Liver (tissue), 9 donors: ENCODE data around the gene MUC6. TPM values are rescaled to one million over a fixed set of nuclear protein-coding genes. Genes with fewer than 3 reads are reported as not detected.

Source experiments
- DNase-seq: peaks from one replicate; pipeline ENCODE4 v3.0.0-alpha.2; 2017; ENCODE audit warnings: low spot score
- H3K27ac ChIP-seq, 2 donors: one replicate each; pipeline ENCODE4 v1.7.0; 2013; ENCODE audit warnings: inconsistent platforms in 2 of 2, low read length in 2 of 2, control low read depth in 1 of 2, low read depth in 1 of 2, mild to moderate bottlenecking in 1 of 2
- H3K27me3 ChIP-seq, 4 donors: one replicate each; pipeline versions ENCODE4 v1.6.1 to v1.7.0; 2013; ENCODE audit warnings: low read length in 3 of 4, inconsistent platforms in 1 of 4, mild to moderate bottlenecking in 1 of 4, moderate library complexity in 1 of 4; ENCODE audit not compliant: control insufficient read depth in 4 of 4, insufficient read depth in 4 of 4
- H3K36me3 ChIP-seq, 4 donors: one replicate each; pipeline versions ENCODE4 v1.6.1 to v1.7.0; 2013; ENCODE audit warnings: low read length in 3 of 4, mild to moderate bottlenecking in 3 of 4, low read depth in 1 of 4, moderate library complexity in 1 of 4; ENCODE audit not compliant: control insufficient read depth in 4 of 4, insufficient read depth in 3 of 4
- H3K4me1 ChIP-seq, 4 donors: one replicate each; pipeline versions ENCODE4 v1.6.1 to v1.7.0; 2013; ENCODE audit warnings: low read length in 3 of 4, mild to moderate bottlenecking in 3 of 4, moderate library complexity in 1 of 4; ENCODE audit not compliant: control insufficient read depth in 4 of 4, insufficient read depth in 4 of 4
- H3K4me3 ChIP-seq, 3 donors: one replicate each; pipeline versions ENCODE4 v1.6.1 to v1.7.0; 2013; ENCODE audit warnings: low read length in 3 of 3, control low read depth in 1 of 3, low read depth in 1 of 3, mild to moderate bottlenecking in 1 of 3
- H3K9ac ChIP-seq, 2 donors: one replicate each; pipeline ENCODE4 v1.7.0; 2013; ENCODE audit warnings: low read length in 2 of 2, mild to moderate bottlenecking in 2 of 2, moderate library complexity in 2 of 2, control low read depth in 1 of 2, low read depth in 1 of 2
- H3K9me3 ChIP-seq, 4 donors: one replicate each; pipeline versions ENCODE4 v1.6.1 to v1.7.0; 2013; ENCODE audit warnings: low read length in 3 of 4; ENCODE audit not compliant: control insufficient read depth in 4 of 4
- EGR1 ChIP-seq, 2 donors: IDR thresholded peaks; 2 replicates each; pipeline ENCODE4 v1.6.1; 2016 to 2018; ENCODE audit warnings: antibody characterized with exemption in 2 of 2, low read depth in 2 of 2
- FOXA1 ChIP-seq: IDR thresholded peaks from 2 replicates; pipeline ENCODE4 v1.6.1; 2016; ENCODE audit warnings: antibody characterized with exemption
- FOXA2 ChIP-seq: IDR thresholded peaks from 2 replicates; pipeline ENCODE4 v1.6.1; 2016; ENCODE audit warnings: antibody characterized with exemption
- GABPA ChIP-seq, 2 donors: IDR thresholded peaks in 1 of 2; conservative IDR thresholded peaks in 1 of 2; 2 replicates each; pipeline ENCODE4 v1.6.1; 2016; ENCODE audit warnings: antibody characterized with exemption in 2 of 2, mild to moderate bottlenecking in 1 of 2, moderate library complexity in 1 of 2
- HNF4A ChIP-seq, 2 donors: conservative IDR thresholded peaks; 2 replicates each; pipeline ENCODE4 v1.6.1; 2016; ENCODE audit warnings: antibody characterized with exemption in 2 of 2, mild to moderate bottlenecking in 2 of 2
- HNF4G ChIP-seq: IDR thresholded peaks from 2 replicates; pipeline ENCODE4 v1.6.1; 2016; ENCODE audit warnings: antibody characterized with exemption
- JUND ChIP-seq, 2 donors: IDR thresholded peaks; 2 replicates each; pipeline ENCODE4 v1.6.1; 2016; ENCODE audit warnings: antibody characterized with exemption in 2 of 2
- NR2F2 ChIP-seq: IDR thresholded peaks from 2 replicates; pipeline ENCODE4 v1.6.1; 2016; ENCODE audit warnings: antibody characterized with exemption
- RAD21 ChIP-seq, 2 donors: IDR thresholded peaks; 2 replicates each; pipeline ENCODE4 v1.6.1; 2016; ENCODE audit warnings: antibody characterized with exemption in 2 of 2, mild to moderate bottlenecking in 2 of 2
- SP1 ChIP-seq: IDR thresholded peaks from 2 replicates; pipeline ENCODE4 v1.6.1; 2018; ENCODE audit warnings: antibody characterized with exemption, mild to moderate bottlenecking
- YY1 ChIP-seq: IDR thresholded peaks from 2 replicates; pipeline ENCODE4 v1.6.1; 2016; ENCODE audit warnings: antibody characterized with exemption, mild to moderate bottlenecking
- WGBS: extraction: QIAGEN DNeasy Blood & Tissue Kit; methylation state at CpG from one replicate; pipeline ENCODE4 v1.1.7; 2013; 5-methylcytosine and 5-hydroxymethylcytosine counted together
- polyA plus RNA-seq, 2 donors: library from polyadenylated mRNA; stranded (reverse) in 1 of 2; unstranded in 1 of 2; fragments of 200-250 nt in 1 of 2; fragments of >200 nt in 1 of 2; fragmentation: Nextera tagmentation in 1 of 2; extraction: Ambion mirVana in 1 of 2; gene quantifications; one replicate each; pipeline versions ENCODE4 v1.2.1 to v1.2.3, GENCODE V29; 2013 to 2015
- total RNA-seq, 2 donors: library from RNA; depleted of rRNA; stranded (reverse); fragments of >200 nt; gene quantifications; one replicate each; pipeline ENCODE4 v1.2.3, GENCODE V29; 2014
- TF ChIP-seq, protein P1 (sequence below): IDR thresholded peaks from 2 replicates; pipeline ENCODE4 v1.6.1; 2016; ENCODE audit warnings: antibody characterized with exemption
- TF ChIP-seq, protein P2 (sequence below): fragments of 150-350 bp; IDR thresholded peaks from 2 replicates; pipeline ENCODE4 v1.5.1; 2017; ENCODE audit warnings: improper control_type of control experiment, low read depth, low read length; ENCODE audit not compliant: missing input control
- TF ChIP-seq, protein P3 (sequence below): IDR thresholded peaks from 2 replicates; pipeline ENCODE4 v1.6.1; 2016; ENCODE audit warnings: antibody characterized with exemption, mild to moderate bottlenecking
- TF ChIP-seq, protein P4 (sequence below): IDR thresholded peaks from 2 replicates; pipeline ENCODE4 v1.6.1; 2016; ENCODE audit warnings: antibody characterized with exemption
- TF ChIP-seq, protein P5 (sequence below): IDR thresholded peaks from 2 replicates; pipeline ENCODE4 v1.6.1; 2016; ENCODE audit warnings: antibody characterized with exemption
- donor health status: healthy.
- donor health status: healthy.
- donor health status: healthy.
- donor health status: healthy.
- donor health status: healthy.

MUC6 gene
- total and polyA plus RNA-seq, 4 donors, result 0.05 to 0.54 (median 0.18) TPM

DNA sequence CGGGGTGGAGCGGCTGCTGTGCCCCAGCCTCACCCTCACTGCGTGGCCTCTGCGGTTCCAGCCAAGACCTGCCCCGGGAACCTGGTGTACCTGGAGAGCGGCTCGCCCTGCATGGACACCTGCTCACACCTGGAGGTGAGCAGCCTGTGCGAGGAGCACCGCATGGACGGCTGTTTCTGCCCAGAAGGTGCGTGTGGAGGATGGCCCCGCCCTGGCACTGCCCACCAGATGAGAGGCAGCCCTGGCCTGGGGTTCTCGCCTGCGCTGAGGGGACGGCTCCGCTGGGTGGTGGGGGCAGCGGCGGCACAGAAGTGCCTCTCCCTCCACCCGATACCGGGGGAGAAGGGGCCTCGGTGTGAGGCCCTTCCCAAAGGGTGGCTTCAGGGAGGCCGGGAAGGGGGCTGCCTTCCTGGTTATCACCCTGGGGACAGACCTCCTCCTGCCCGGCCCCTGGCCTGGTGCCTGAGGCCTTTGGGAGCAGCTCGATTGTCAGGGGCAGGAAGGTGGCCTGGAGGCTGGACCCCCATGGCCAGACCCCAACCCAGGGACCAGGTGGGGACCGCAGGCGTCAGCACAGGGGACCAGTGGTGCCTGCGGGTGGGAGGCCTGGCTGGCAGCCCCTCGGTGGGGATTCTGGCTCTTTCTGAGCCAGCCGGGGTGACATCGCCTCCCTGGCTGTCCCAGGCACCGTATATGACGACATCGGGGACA, 45.2 kb upstream of the MUC6 start (continued):
- TF ChIP-seq JUND (IDR thresholded peaks at IDR 0.05) (no peak), SP1 (no peak), YY1 (no peak), HNF4A (conservative IDR thresholded peaks at IDR 0.05) (no peak), RAD21 (IDR thresholded peaks at IDR 0.05) (no peak), GABPA (IDR thresholded peaks at IDR 0.05 in 1 of 2, conservative IDR thresholded peaks at IDR 0.05 in 1 of 2) (no peak), NR2F2 (no peak), FOXA1 (no peak)
- TF ChIP-seq, protein P1, sequence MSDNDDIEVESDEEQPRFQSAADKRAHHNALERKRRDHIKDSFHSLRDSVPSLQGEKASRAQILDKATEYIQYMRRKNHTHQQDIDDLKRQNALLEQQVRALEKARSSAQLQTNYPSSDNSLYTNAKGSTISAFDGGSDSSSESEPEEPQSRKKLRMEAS, result no peak

DNA sequence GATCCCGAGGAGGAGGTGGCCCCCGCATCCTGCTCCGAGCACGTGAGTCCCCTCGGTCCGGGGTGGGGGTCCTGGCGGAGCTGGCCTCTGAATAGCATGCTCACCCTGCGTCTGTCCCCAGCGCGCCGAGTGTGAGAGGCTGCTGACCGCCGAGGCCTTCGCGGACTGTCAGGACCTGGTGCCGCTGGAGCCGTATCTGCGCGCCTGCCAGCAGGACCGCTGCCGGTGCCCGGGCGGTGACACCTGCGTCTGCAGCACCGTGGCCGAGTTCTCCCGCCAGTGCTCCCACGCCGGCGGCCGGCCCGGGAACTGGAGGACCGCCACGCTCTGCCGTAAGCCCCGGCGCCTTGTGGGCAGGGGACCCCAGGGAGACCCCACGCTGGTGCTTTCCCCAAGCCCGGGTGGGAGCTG, 41.7 kb upstream of the MUC6 start:
- TF ChIP-seq, protein P2, sequence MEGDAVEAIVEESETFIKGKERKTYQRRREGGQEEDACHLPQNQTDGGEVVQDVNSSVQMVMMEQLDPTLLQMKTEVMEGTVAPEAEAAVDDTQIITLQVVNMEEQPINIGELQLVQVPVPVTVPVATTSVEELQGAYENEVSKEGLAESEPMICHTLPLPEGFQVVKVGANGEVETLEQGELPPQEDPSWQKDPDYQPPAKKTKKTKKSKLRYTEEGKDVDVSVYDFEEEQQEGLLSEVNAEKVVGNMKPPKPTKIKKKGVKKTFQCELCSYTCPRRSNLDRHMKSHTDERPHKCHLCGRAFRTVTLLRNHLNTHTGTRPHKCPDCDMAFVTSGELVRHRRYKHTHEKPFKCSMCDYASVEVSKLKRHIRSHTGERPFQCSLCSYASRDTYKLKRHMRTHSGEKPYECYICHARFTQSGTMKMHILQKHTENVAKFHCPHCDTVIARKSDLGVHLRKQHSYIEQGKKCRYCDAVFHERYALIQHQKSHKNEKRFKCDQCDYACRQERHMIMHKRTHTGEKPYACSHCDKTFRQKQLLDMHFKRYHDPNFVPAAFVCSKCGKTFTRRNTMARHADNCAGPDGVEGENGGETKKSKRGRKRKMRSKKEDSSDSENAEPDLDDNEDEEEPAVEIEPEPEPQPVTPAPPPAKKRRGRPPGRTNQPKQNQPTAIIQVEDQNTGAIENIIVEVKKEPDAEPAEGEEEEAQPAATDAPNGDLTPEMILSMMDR, result no peak
- TF ChIP-seq GABPA (IDR thresholded peaks at IDR 0.05 in 1 of 2, conservative IDR thresholded peaks at IDR 0.05 in 1 of 2) (no peak), HNF4G (no peak), FOXA1 (no peak), EGR1 (IDR thresholded peaks at IDR 0.05; ENCODE audit: low read depth in 2 of 2) (no peak)
- TF ChIP-seq, protein P3, sequence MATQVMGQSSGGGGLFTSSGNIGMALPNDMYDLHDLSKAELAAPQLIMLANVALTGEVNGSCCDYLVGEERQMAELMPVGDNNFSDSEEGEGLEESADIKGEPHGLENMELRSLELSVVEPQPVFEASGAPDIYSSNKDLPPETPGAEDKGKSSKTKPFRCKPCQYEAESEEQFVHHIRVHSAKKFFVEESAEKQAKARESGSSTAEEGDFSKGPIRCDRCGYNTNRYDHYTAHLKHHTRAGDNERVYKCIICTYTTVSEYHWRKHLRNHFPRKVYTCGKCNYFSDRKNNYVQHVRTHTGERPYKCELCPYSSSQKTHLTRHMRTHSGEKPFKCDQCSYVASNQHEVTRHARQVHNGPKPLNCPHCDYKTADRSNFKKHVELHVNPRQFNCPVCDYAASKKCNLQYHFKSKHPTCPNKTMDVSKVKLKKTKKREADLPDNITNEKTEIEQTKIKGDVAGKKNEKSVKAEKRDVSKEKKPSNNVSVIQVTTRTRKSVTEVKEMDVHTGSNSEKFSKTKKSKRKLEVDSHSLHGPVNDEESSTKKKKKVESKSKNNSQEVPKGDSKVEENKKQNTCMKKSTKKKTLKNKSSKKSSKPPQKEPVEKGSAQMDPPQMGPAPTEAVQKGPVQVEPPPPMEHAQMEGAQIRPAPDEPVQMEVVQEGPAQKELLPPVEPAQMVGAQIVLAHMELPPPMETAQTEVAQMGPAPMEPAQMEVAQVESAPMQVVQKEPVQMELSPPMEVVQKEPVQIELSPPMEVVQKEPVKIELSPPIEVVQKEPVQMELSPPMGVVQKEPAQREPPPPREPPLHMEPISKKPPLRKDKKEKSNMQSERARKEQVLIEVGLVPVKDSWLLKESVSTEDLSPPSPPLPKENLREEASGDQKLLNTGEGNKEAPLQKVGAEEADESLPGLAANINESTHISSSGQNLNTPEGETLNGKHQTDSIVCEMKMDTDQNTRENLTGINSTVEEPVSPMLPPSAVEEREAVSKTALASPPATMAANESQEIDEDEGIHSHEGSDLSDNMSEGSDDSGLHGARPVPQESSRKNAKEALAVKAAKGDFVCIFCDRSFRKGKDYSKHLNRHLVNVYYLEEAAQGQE, result no peak
- Histone ChIP-seq H3K4me1 (peaks cover 0 to 4% (median under 1%) of the 10 kb centered on the region in 4 donors), H3K27me3 (no peaks in the 10 kb centered on the region), H3K36me3 (no peaks in the 10 kb centered on the region), H3K27ac (no peak overlapping the region), H3K4me3 (no peak overlapping the region), H3K9ac (no peak overlapping the region), H3K9me3 (no peaks in the 10 kb centered on the region)
- DNase-seq, result no peak
- 87% methylated on average over 39 of the region's 39 CpGs for WGBS

DNA sequence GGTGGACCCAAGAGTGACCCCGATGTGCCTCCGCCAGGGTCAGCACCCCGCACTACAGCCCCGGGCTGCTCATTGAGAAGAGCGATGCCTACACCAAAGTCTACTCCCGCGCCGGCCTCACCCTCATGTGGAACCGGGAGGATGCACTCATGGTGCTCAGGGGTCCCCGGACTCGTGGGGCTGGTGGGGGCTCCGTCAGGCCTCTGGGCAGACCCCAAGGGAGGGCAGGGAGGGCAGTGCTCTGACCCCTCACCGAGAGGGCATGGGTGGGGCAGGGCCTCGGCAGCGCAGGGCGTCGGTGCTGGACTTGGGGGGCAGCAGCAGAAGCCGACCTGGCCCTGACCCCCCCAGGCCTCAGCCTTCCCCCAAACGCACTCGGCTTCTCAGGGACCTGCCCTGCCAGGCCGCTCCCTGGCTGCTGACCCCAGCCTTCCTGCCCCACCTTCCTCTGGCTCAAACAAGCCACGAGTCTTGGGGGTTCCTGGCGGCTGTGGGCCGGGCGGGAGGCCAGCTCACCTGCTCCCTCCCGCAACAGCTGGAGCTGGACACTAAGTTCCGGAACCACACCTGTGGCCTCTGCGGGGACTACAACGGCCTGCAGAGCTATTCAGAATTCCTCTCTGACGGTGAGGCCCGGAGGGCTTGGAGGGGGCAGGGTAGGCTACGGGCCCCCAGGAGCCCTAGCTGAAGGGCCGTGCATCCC, 41.0 kb upstream of the MUC6 start:
- WGBS, result 76% methylated on average over 33 of the region's 33 CpGs
- DNase-seq, result no peak
- no peak overlapping the region for H3K9ac ChIP-seq

More for the DNA sequence above, 41.0 kb upstream of the MUC6 start:
- H3K9me3 ChIP-seq, result no peaks in the 10 kb centered on the region
- H3K27me3 ChIP-seq, result no peaks in the 10 kb centered on the region
- no peaks in the 10 kb centered on the region for H3K36me3 ChIP-seq
- no peak overlapping the region for H3K27ac ChIP-seq
- peaks cover 0 to 6% (median 3%) of the 10 kb centered on the region in 4 donors for H3K4me1 ChIP-seq
- H3K4me3 ChIP-seq, result no peak overlapping the region
- no peak for TF ChIP-seq SP1
- no peak for TF ChIP-seq FOXA1
- TF ChIP-seq, protein P4, sequence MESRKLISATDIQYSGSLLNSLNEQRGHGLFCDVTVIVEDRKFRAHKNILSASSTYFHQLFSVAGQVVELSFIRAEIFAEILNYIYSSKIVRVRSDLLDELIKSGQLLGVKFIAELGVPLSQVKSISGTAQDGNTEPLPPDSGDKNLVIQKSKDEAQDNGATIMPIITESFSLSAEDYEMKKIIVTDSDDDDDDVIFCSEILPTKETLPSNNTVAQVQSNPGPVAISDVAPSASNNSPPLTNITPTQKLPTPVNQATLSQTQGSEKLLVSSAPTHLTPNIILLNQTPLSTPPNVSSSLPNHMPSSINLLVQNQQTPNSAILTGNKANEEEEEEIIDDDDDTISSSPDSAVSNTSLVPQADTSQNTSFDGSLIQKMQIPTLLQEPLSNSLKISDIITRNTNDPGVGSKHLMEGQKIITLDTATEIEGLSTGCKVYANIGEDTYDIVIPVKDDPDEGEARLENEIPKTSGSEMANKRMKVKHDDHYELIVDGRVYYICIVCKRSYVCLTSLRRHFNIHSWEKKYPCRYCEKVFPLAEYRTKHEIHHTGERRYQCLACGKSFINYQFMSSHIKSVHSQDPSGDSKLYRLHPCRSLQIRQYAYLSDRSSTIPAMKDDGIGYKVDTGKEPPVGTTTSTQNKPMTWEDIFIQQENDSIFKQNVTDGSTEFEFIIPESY, result no peak
- TF ChIP-seq, protein P5, sequence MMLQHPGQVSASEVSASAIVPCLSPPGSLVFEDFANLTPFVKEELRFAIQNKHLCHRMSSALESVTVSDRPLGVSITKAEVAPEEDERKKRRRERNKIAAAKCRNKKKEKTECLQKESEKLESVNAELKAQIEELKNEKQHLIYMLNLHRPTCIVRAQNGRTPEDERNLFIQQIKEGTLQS, result no peak
- TF ChIP-seq FOXA2, result no peak
- TF ChIP-seq GABPA (IDR thresholded peaks at IDR 0.05 in 1 of 2, conservative IDR thresholded peaks at IDR 0.05 in 1 of 2), result no peak
- no peak for TF ChIP-seq HNF4A (conservative IDR thresholded peaks at IDR 0.05)
- TF ChIP-seq, protein P1, result no peak
